ENCODE data around the gene DNAH11.
A peak's percentile ranks its signal among the peaks of the same experiment; 100 is the strongest.

The DNAH11 gene

DNA sequence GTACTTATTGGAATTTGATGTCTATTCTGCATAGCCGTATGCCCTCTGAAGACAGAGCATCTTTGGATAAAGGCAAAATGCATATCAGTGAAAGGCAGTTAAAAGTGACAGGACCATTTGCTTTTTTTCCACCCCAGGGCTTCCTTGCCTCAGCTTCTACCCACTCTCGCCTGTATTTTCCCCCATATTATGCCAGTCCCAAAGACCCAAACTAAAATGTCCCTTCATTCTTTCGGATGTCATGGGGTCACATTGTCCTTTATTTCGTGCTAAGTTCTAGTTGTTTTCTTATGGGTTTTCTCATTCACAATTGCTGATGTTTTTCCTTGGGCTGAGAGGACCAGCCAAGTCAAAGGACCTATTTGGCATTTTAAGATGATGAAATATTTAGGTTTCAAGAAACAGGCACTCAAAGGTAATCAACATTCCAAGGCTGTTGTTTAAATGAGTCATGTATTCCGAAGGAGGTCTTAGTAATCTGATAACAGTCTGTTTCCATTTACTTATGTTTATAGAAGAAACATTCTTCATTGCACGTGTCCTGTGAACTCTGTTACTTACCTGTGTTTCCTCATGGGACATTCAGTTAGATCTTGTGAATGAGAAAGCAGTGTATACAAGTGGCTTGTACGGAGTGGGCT is 74.1 kb downstream of the DNAH11 start:
- DNase-seq (ENCODE audit: low read depth), result peak; percentile 78
- H3K4me3 ChIP-seq (replicated peaks; ENCODE audit: low read depth, low read length), result no peak overlapping the region
- TF ChIP-seq, protein P1, sequence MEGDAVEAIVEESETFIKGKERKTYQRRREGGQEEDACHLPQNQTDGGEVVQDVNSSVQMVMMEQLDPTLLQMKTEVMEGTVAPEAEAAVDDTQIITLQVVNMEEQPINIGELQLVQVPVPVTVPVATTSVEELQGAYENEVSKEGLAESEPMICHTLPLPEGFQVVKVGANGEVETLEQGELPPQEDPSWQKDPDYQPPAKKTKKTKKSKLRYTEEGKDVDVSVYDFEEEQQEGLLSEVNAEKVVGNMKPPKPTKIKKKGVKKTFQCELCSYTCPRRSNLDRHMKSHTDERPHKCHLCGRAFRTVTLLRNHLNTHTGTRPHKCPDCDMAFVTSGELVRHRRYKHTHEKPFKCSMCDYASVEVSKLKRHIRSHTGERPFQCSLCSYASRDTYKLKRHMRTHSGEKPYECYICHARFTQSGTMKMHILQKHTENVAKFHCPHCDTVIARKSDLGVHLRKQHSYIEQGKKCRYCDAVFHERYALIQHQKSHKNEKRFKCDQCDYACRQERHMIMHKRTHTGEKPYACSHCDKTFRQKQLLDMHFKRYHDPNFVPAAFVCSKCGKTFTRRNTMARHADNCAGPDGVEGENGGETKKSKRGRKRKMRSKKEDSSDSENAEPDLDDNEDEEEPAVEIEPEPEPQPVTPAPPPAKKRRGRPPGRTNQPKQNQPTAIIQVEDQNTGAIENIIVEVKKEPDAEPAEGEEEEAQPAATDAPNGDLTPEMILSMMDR (IDR thresholded peaks at IDR 0.05; ENCODE audit: low read length, missing control alignments), result no peak

DNA sequence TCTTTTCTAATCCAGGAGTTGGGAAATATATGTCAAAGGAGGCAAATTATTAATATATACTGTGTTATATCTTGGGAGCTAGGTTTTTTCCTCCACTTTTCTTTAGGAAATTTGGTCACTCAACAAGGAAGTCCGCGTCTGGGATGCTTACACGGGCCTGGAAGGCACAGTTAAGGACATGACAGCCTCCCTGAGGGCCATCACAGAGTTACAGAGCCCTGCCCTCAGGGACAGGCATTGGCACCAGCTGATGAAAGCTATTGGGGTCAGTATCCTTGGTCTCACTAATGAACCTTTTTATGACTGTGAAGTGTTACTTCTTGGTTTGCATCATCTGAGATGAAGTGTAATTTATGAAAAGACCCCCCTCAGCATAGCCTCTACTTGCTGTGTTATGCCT is 74.7 kb downstream of the DNAH11 start:
- H3K4me3 ChIP-seq (replicated peaks; ENCODE audit: low read depth, low read length), result peak overlapping the region; percentile 13
- TF ChIP-seq, protein P1 (IDR thresholded peaks at IDR 0.05; ENCODE audit: low read length, missing control alignments), result no peak
- DNase-seq (ENCODE audit: low read depth), result no peak

GRCh38 chr7:21617916-21618390 is 75.1 kb downstream of the DNAH11 start:
- peak; percentile 95 for DNase-seq (ENCODE audit: low read depth)
- H3K4me3 ChIP-seq (replicated peaks; ENCODE audit: low read depth, low read length), result peak overlapping the region; percentile 13
- TF ChIP-seq, protein P1 (IDR thresholded peaks at IDR 0.05; ENCODE audit: low read length, missing control alignments), result no peak

DNA sequence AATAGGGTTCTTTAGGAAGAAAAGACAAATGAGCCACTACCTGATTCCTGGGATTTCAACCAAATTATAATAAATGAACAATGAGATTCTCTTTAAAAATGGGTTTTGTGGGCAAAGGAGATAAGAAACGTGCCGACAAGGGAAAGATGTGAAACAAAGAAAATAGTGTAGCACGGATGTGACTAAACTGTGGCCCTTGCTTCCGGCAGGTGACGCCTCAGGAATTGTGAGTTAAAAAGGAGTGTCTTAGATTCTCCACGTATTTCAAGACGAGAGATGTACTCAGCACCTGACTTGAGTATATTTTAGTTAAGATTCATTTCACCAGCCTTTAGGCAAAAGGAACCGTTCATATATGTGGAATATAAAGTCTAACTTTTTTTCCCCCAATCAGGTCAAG is 75.9 kb downstream of the DNAH11 start:
- no peak for DNase-seq (ENCODE audit: low read depth)
- TF ChIP-seq, protein P1 (IDR thresholded peaks at IDR 0.05; ENCODE audit: low read length, missing control alignments), result no peak
- no peak overlapping the region for H3K4me3 ChIP-seq (replicated peaks; ENCODE audit: low read depth, low read length)

DNA sequence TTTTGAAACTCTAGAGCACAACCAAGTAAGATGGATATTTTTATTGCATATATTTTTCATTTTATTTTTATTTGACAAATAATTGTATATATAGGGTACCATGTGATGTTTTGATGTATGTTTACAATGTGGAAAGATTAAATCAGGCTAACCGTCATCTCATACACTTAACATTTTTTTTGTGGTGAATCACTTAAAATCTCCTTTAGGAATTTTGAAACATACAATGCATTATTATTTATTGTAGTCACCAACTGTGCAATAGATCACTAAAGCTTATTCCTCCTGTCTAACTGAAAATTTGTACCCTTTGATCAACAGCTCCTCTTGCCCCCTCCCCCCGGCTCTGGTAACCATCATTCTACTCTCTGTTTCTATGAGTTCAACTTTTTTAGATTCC is 77.2 kb downstream of the DNAH11 start:
- no peak for DNase-seq (ENCODE audit: low read depth)
- TF ChIP-seq, protein P1 (IDR thresholded peaks at IDR 0.05; ENCODE audit: low read length, missing control alignments), result no peak
- no peak overlapping the region for H3K4me3 ChIP-seq (replicated peaks; ENCODE audit: low read depth, low read length)

GRCh38 chr7:21624320-21624719 is 81.5 kb downstream of the DNAH11 start:
- no peak for DNase-seq (ENCODE audit: low read depth)
- TF ChIP-seq, protein P1 (IDR thresholded peaks at IDR 0.05; ENCODE audit: low read length, missing control alignments), result no peak
- no peak overlapping the region for H3K4me3 ChIP-seq (replicated peaks; ENCODE audit: low read depth, low read length)

- TF ChIP-seq, protein P1 (IDR thresholded peaks at IDR 0.05; ENCODE audit: low read length, missing control alignments), result no peak
- no peak for DNase-seq (ENCODE audit: low read depth)
- H3K4me3 ChIP-seq (replicated peaks; ENCODE audit: low read depth, low read length), result no peak overlapping the region
Measured at GRCh38 chr7:21636694-21637093, 93.9 kb downstream of the DNAH11 start.
